Smooth muscle cell of the brain vasculature (primary cell): ENCODE results near the gene GSK3B.

Experiments used
- DNase-seq: peaks from one replicate; pipeline ENCODE4 v3.0.0-alpha.2; 2012; ENCODE audit warnings: low read depth, low spot score

The GSK3B gene

GRCh38 chr3:119884161-119884557 is 210.1 kb downstream of the GSK3B start:
- no peak for DNase-seq

- no peak for DNase-seq
Measured at GRCh38 chr3:119883461-119884160, 210.6 kb downstream of the GSK3B start.

GRCh38 chr3:119880966-119881365 is 213.3 kb downstream of the GSK3B start:
- DNase-seq = no peak

GRCh38 chr3:119873646-119874045 is 220.6 kb downstream of the GSK3B start:
- no peak for DNase-seq

GRCh38 chr3:119872773-119873172 is 221.5 kb downstream of the GSK3B start:
- no peak for DNase-seq

GRCh38 chr3:119871571-119871970 is 222.7 kb downstream of the GSK3B start:
- DNase-seq = no peak

GRCh38 chr3:119870512-119870911 is 223.7 kb downstream of the GSK3B start:
- no peak for DNase-seq

- DNase-seq = no peak
Measured at GRCh38 chr3:119864476-119864875, 229.8 kb downstream of the GSK3B start.

GRCh38 chr3:119862616-119863015 is 231.6 kb downstream of the GSK3B start:
- DNase-seq = no peak

- no peak for DNase-seq
Measured at GRCh38 chr3:119861681-119862080, 232.6 kb downstream of the GSK3B start.

GRCh38 chr3:119859728-119860127 is 234.5 kb downstream of the GSK3B start:
- DNase-seq = no peak

GRCh38 chr3:119858957-119859356 is 235.3 kb downstream of the GSK3B start:
- no peak for DNase-seq

- no peak for DNase-seq
Measured at GRCh38 chr3:119856695-119857094, 237.6 kb downstream of the GSK3B start.

- no peak for DNase-seq
Measured at GRCh38 chr3:119849126-119849525, 245.1 kb downstream of the GSK3B start.

GRCh38 chr3:119841808-119842471 is 252.3 kb downstream of the GSK3B start:
- DNase-seq = no peak

- DNase-seq = no peak
Measured at GRCh38 chr3:119835556-119835955, 258.7 kb downstream of the GSK3B start.

GRCh38 chr3:119834754-119835370 is 259.4 kb downstream of the GSK3B start:
- no peak for DNase-seq

GRCh38 chr3:119831941-119832371 is 262.3 kb downstream of the GSK3B start:
- no peak for DNase-seq

- DNase-seq = no peak
Measured at GRCh38 chr3:119831022-119831421, 263.2 kb downstream of the GSK3B start.

GRCh38 chr3:119829420-119829819 is 264.8 kb downstream of the GSK3B start:
- DNase-seq = no peak

GRCh38 chr3:119826711-119827608 is 267.3 kb downstream of the GSK3B start:
- DNase-seq = peak; percentile 26

- DNase-seq = no peak
Measured at GRCh38 chr3:119825820-119826219, 268.4 kb downstream of the GSK3B start.
